Stimulated activated memory B cell treated with anti-CD40 and anti-IgM and Interleukin-4, amounts not matched to agents 10 μg/mL and 1 μg/mL and 100 μg/mL, for 72 hours (primary cell): Measurements from ENCODE around the gene PFDN2.
A peak's percentile ranks its signal among the peaks of the same experiment; 100 is the strongest.

Source experiments
- ATAC-seq: fragments of 150-1000 bp; cut with Tn5 transposase; 2 replicates; pipeline ENCODE4 v1.10.0; 2021
- H3K27ac Mint-ChIP-seq: one replicate; pipeline ENCODE4 v1.8.0; 2022; ENCODE audit warnings: mild to moderate bottlenecking, mixed read lengths
- H3K27me3 Mint-ChIP-seq: one replicate; pipeline ENCODE4 v1.8.0; 2022; ENCODE audit warnings: mixed read lengths
- H3K36me3 Mint-ChIP-seq: one replicate; pipeline ENCODE4 v1.8.0; 2022; ENCODE audit warnings: mixed read lengths
- H3K4me1 Mint-ChIP-seq: one replicate; pipeline ENCODE4 v1.8.0; 2022; ENCODE audit warnings: mixed read lengths
- H3K4me3 Mint-ChIP-seq: one replicate; pipeline ENCODE4 v1.8.0; 2022; ENCODE audit warnings: mild to moderate bottlenecking, moderate library complexity, mixed read lengths
- H3K9me3 Mint-ChIP-seq: one replicate; pipeline ENCODE4 v1.8.0; 2022; ENCODE audit warnings: mixed read lengths

Gene PFDN2

DNA sequence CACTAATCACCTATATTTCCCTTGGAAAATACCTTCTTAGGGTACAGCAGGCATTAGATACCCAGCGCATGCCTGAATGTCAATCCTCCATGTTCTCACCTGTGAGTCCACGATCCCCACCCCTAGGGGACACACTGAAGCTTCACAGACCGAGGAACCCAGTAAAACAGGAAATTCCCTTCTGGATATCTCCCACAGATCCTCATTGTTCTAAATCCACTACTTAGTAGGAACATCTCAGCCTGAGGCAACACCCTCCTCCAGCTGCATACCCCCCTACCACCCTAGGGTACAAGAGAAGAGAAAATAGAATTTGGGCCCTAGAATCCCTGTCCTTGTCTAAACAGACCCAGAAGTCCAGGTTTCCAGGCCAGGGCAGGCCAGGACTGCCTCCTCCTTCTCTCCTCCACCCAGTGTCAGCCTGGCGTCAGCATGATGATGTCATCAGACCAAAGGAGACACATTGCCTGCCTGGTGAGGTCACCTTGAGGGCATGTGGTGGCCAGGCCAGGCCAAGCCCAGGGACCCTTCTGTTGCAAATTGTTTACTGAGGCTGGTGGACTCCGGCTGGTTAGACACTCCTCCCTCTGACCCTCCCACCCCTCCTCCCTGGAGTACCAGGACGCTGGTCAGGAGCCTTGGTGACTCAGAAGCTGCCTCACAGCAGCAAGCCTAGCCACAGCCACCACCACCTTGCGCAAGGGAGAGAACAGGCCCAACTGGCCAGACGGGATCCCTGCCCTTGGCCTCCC lies 34.7 kb downstream of the PFDN2 start:
- Mint-ChIP-seq H3K36me3 (no peaks in the 10 kb centered on the region), H3K27ac (no peak overlapping the region), H3K9me3 (no peaks in the 10 kb centered on the region), H3K27me3 (peaks cover 10% of the 10 kb centered on the region), H3K4me3 (no peak overlapping the region), H3K4me1 (no peaks in the 10 kb centered on the region)
- no peak for ATAC-seq

DNA sequence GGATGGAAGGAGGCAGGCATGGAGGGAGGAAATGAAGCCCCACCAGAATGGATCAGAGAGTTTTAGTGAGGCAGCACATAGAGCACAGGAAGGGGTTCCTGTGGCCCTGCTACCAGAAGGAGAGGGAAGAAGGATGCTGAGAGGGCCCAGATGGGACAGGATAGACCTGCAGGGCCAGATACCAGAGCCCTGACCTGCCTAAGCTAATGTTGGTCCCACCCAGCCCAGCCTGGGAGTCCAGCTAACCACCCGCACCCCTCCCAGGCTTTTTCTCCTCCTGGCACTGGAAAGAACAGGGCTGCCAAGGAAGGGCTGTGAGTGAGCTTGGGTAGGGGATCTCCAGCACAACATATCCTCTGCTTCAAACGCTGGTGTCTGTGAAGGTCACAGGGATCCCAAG lies 35.4 kb downstream of the PFDN2 start:
- no peaks in the 10 kb centered on the region for H3K4me1 Mint-ChIP-seq
- H3K27ac Mint-ChIP-seq = no peak overlapping the region
- H3K4me3 Mint-ChIP-seq = no peak overlapping the region
- no peaks in the 10 kb centered on the region for H3K36me3 Mint-ChIP-seq
- H3K9me3 Mint-ChIP-seq = no peaks in the 10 kb centered on the region
- H3K27me3 Mint-ChIP-seq = peaks cover 10% of the 10 kb centered on the region
- no peak for ATAC-seq

DNA sequence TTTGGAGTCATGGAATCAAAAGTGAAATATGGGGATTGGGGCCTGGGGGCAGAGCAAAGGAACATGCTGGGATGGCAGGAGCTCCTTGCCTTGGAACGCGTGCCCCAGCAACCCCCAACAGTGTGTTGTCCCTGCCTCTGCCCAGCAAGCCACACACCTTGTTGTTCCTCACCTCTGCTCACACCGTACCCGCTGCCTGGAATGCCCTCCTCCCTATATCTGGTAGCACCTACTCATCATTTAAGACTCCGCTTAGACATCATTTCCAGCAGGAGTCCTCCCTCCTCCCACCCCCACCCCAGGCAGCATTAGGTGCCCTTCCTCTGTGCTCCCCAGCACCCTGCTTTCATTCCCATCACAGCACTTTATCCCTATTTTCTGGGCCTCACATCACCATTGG lies 36.3 kb downstream of the PFDN2 start:
- ATAC-seq = no peak
- Mint-ChIP-seq H3K4me1 (no peaks in the 10 kb centered on the region), H3K36me3 (no peaks in the 10 kb centered on the region), H3K27me3 (peaks cover 10% of the 10 kb centered on the region), H3K9me3 (no peaks in the 10 kb centered on the region), H3K4me3 (no peak overlapping the region), H3K27ac (no peak overlapping the region)

DNA sequence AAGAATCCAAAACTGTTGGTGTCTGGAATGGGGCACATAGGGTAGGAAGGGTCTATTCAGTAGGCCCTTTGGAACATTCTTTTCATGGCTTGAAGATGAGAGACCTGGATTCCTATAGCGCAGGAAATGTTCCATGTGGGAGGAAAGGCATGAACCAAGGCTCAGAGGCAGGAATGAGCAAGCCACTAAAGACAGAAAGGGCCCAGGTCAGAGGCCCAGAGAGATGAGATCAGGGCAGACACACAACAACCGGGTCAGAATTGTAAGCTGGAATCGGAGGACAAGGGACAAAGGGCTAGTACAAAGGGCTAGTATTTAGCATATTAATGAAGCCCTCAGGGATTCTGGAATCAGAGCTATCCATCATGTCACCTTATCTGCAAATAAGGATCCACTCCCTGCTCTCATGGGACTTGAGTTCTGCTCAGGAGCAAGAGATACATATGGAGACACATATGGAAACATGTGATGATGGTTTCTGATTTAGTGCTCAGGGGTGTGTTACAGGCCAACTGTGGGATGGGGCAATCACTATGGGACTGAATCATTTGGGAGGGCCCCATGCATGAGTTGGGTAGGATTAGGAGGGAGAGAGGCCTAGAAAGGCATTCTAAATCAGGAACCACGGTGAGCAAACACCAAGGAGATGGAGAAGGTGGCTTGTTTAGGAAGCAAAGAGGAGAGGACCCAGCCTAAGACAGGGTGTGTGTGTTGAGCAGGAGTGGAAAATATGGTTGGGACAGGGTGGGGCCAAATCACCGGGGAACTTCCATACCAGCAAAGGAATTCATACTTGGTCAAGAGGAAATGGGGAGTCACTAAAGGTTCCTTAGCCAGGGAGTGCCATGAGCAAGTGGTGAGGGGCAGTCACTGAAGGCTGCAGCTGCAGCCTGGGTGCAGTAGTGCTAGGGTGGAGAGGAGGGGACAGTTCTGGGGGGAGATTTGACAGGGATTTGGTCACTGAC lies 37.1 kb downstream of the PFDN2 start:
- H3K27ac Mint-ChIP-seq = no peak overlapping the region
- peaks cover 2% of the 10 kb centered on the region for H3K27me3 Mint-ChIP-seq
- H3K9me3 Mint-ChIP-seq = no peaks in the 10 kb centered on the region
- ATAC-seq = no peak
- H3K4me1 Mint-ChIP-seq = no peaks in the 10 kb centered on the region
- no peak overlapping the region for H3K4me3 Mint-ChIP-seq
- H3K36me3 Mint-ChIP-seq = no peaks in the 10 kb centered on the region

DNA sequence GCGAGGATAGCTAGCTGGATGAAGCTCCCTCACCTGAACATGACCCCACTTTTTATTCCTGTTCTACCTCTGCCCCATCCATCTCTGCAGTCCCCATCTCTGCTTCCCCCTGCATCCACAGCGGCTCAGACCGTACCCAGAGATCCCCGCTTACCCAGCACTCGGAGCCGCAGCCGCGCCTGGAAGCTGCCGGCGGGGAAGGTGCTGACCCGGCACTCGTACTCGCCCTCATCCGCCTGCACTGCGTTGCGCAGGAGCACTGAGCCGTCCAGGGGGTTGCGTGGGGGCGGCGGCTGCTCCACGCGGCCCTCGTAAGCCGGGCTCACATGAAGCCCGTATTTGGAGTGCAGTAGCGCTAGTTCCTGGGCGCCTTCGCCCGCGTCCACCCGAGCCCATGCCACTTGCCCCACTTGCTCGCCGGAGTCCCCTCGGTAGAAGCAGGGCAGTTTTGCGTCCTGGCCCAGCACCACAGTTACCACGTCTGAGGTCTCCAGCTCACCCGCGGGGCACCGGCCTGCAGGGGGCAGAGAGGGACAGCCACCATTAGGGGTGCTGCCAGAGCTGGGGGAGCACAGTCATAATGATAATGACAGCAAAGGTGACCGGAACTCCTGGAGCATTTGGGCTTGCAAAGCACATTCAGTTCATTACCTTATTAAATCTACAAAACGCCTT lies 38.3 kb downstream of the PFDN2 start:
- no peaks in the 10 kb centered on the region for H3K4me1 Mint-ChIP-seq
- H3K4me3 Mint-ChIP-seq = peak overlapping the region; percentile 44
- H3K27ac Mint-ChIP-seq = no peak overlapping the region
- no peak for ATAC-seq
- H3K9me3 Mint-ChIP-seq = no peaks in the 10 kb centered on the region
- H3K27me3 Mint-ChIP-seq = no peaks in the 10 kb centered on the region
- no peaks in the 10 kb centered on the region for H3K36me3 Mint-ChIP-seq

DNA sequence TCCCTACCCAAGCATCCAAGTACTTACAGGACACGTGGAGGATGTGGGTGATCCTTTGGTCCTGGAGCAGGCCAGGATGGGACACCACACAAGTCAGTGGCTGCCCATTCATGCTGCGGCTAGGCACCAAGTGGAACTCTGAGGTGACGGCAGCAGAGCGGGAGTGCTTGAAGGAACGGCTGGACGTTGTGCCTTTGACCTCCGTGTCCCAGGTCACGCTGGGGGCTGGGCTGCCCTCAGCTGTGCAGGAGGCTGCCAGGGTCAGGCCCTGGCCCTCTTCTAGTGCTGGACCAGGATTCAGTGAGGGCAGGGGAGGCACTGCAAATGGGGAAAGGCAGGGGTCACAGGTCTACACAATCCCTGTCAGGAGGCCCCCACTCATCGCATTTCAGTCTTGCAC lies 40.4 kb downstream of the PFDN2 start:
- ATAC-seq = no peak
- no peak overlapping the region for H3K4me3 Mint-ChIP-seq
- H3K4me1 Mint-ChIP-seq = no peaks in the 10 kb centered on the region
- H3K27me3 Mint-ChIP-seq = no peaks in the 10 kb centered on the region
- no peaks in the 10 kb centered on the region for H3K9me3 Mint-ChIP-seq
- no peaks in the 10 kb centered on the region for H3K36me3 Mint-ChIP-seq
- H3K27ac Mint-ChIP-seq = no peak overlapping the region

DNA sequence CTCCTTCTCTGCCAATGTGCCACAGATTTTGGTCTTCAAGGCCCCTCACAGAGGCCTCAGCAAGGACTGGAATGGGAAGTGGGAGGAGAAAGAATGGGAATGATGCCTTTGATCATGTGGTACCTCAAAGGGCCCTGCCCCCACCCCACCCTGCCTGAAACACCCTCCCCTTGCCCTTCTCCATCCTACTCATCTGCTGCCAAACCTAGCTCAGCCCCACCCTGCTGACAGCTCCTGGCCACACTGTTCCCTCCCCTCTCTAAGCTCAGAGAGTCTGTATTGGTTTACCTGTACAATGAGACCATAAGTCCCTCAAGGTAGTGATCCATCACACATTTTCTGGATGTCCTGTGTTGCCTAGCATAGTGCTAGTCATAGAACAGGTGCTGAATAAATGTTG lies 41.4 kb downstream of the PFDN2 start:
- no peaks in the 10 kb centered on the region for H3K27me3 Mint-ChIP-seq
- H3K36me3 Mint-ChIP-seq = no peaks in the 10 kb centered on the region
- no peak for ATAC-seq
- no peaks in the 10 kb centered on the region for H3K9me3 Mint-ChIP-seq
- no peak overlapping the region for H3K4me3 Mint-ChIP-seq
- H3K4me1 Mint-ChIP-seq = peaks cover 8% of the 10 kb centered on the region
- no peak overlapping the region for H3K27ac Mint-ChIP-seq

DNA sequence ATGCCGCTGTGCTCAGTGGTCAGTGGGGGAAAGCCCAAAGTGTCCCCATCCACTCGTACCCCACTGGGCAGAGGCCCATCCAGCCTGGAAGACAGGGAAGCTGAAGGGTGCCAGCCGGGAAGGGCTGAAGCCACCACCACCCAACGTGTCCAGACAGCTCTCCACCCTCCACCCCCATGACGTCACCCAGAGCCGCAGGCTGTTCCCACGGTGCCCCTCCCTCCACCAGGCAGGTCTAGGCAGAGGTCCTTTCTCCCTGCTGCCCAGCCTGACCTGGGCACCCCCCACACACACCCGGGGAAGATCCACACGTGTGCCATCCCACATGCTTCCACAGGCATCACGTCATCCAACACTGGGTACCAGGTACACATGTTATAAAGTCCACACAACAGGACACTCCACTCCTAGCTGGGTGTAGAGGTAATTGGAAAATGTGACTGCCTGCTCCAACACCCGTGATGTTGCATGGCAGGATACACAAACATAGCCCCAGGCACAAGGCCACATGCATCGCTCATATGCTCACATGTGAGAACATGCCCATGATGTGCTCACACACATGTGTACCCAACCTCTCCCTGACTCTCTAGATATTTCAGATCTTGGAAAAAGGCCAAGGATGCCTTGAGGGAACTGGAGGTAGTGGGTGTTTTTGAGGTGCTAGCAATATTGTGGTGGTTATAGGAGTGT lies 43.0 kb downstream of the PFDN2 start:
- Mint-ChIP-seq H3K4me1 (peaks cover 12% of the 10 kb centered on the region), H3K27ac (no peak overlapping the region)

DNA sequence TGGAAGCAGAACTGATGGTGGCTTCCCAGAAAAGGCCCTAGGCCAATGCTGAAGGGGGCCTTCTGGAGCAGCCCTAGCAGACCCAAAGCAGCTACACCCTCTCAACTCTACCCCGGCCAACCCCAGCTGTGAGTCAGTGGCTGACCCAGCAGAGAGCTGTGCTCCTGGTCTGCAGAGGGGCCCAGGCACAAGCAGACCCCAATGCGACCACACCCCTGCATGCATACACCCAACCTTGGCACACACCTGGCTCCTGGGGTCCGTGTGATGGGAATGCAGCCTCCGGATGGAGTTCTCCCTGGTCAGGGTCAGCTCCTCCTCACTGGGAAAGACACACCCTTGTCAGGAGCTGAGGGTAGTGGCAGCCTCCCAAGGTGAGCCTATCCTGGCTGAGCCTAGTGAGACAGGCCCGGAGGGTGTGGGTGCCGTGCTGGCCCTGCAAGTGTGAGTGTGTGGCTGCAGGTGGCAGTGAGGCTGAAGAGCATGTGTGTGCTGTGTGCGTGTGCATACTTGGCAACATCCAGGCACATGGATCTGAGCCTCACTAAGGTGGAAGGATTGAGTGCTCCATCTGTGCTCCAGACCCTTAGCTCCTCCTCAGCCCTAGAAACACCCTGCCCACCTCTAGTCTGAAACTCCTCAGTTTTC lies 44.2 kb downstream of the PFDN2 start:
- Mint-ChIP-seq H3K4me1 (peaks cover 12% of the 10 kb centered on the region), H3K4me3 (no peak overlapping the region), H3K27ac (no peak overlapping the region), H3K36me3 (peaks cover 12% of the 10 kb centered on the region), H3K27me3 (no peaks in the 10 kb centered on the region), H3K9me3 (no peaks in the 10 kb centered on the region)
- no peak for ATAC-seq

More for the DNA sequence above, 43.0 kb downstream of the PFDN2 start:
- H3K27me3 Mint-ChIP-seq = no peaks in the 10 kb centered on the region
- no peak for ATAC-seq
- no peaks in the 10 kb centered on the region for H3K36me3 Mint-ChIP-seq
- no peaks in the 10 kb centered on the region for H3K9me3 Mint-ChIP-seq
- no peak overlapping the region for H3K4me3 Mint-ChIP-seq

DNA sequence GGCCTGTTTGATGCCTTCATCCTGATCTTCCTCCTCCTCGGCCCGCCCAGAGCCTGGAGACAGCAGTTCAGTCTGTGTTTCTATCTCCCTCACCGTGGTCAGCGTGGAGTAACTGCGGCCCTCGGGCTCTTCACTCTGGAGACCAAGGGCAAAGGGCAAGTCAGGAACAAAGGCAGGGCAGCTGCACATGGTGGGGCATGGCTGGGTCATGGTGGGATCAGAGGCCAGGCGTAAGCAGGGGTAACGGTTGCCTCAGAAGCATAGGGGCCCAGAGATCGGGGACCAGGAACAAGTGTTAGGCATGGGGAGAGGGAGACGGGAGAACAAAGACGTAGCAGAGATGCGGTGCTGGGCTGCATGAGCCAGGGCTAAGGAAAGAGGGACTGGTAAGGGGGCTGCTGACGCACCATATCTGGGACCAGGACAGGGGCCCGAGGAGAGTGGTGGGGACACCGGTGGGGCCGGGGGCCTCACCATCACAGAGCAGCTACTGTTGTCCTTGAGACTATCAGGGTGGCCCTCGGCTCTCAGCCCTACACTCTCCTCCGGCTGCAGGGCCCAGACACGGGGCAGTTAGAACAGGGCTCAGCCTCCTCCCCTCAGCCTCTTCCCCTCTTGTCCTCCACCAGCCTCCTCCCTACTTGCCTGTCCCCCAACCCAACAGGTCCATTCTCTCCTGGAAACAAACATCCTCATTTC lies 44.9 kb downstream of the PFDN2 start:
- Mint-ChIP-seq H3K4me3 (no peak overlapping the region), H3K4me1 (peaks cover 19% of the 10 kb centered on the region), H3K36me3 (peaks cover 17% of the 10 kb centered on the region), H3K27me3 (no peaks in the 10 kb centered on the region), H3K27ac (no peak overlapping the region), H3K9me3 (no peaks in the 10 kb centered on the region)
- no peak for ATAC-seq

DNA sequence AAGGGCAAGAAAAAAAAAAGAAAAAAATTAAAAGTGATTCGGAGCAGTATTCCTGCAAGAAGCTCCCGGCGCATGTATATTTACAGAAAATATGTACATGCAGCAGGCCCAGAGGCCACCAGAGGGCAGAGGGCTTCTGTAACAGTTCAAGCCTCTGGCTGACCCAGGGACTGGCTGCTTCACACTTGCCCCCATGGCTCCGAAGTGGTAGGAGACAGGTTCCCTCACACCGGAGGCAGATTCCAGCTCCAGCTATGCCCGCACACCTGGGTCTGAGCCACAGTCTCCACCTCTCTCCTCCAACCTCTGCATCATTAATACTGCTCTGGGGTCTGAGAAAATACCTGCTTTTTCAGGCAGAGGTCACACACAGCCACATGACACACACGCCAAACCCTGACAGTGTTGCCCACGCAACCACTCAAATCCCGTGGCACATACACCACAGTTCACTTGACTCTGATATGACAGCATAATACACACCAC lies 45.9 kb downstream of the PFDN2 start:
- H3K36me3 Mint-ChIP-seq = peaks cover 25% of the 10 kb centered on the region
- no peaks in the 10 kb centered on the region for H3K27me3 Mint-ChIP-seq
- peaks cover 29% of the 10 kb centered on the region for H3K4me1 Mint-ChIP-seq
- no peak for ATAC-seq
- no peaks in the 10 kb centered on the region for H3K9me3 Mint-ChIP-seq
- peak overlapping the region; percentile 94 for H3K27ac Mint-ChIP-seq
- H3K4me3 Mint-ChIP-seq = no peak overlapping the region

DNA sequence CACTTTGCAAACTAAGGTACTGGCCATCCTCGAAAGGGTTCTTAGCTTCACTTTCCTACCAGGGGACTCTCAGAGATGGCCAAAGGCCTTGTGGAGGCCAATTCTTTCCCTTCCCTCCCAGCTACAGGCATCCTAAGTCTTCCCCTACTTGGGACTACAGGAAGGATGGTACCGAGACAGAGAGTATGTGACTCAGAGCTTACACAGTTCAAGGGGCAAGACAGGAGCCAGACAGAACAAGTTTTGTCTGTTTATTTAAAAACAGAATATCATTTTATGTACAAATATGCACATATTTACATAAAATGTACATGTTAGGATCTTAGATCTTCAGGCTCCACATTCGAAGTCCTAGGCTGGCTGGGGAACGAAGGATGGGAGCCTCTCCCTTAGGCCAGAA lies 47.1 kb downstream of the PFDN2 start:
- peaks cover 40% of the 10 kb centered on the region for H3K4me1 Mint-ChIP-seq

DNA sequence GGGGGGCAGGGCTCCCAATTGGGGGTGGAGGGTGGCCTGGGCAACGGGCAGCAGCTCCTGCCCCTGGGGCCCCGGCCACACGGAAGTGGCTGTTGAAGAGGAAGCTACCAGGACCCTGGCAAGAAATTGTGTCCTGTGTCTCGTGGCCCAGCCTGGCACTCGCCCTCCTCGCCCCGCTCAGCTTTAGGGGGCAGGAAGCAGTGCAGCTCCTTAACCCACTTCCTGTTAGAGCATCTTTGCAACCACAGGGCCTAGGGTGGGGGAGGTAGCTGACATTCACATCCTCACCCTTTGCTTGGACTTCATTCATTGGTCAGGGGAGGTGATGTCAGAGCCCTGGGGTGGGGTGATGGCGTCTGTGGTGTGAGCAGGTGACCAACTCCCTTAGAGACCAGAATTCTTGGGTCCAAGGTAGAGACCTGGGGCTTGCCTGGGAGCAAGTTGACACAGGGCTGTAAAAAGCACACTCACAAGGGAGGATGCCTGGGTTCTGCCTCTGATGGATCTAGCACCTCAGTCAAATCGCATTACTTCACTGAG lies 48.0 kb downstream of the PFDN2 start, which contains the start of gene ARHGAP30:
ARHGAP30 (minus strand) TSS at position 161 of the 540 bp plus-strand sequence. CDS start 267 bp downstream, outside the sequence.
- H3K36me3 Mint-ChIP-seq = peaks cover 32% of the 10 kb centered on the region
- H3K27me3 Mint-ChIP-seq = no peaks in the 10 kb centered on the region
- H3K9me3 Mint-ChIP-seq = no peaks in the 10 kb centered on the region
- H3K4me1 Mint-ChIP-seq = peaks cover 48% of the 10 kb centered on the region
- peak within 1 kb of the TSS; percentile 94 for H3K27ac Mint-ChIP-seq
- peak within 1 kb of the TSS; percentile 93 for H3K4me3 Mint-ChIP-seq
- ATAC-seq = peak; percentile 95

More for the DNA sequence above, 47.1 kb downstream of the PFDN2 start:
- ATAC-seq = no peak
- no peaks in the 10 kb centered on the region for H3K9me3 Mint-ChIP-seq
- H3K27me3 Mint-ChIP-seq = no peaks in the 10 kb centered on the region
- peaks cover 31% of the 10 kb centered on the region for H3K36me3 Mint-ChIP-seq
- peak overlapping the region; percentile 94 for H3K27ac Mint-ChIP-seq
- H3K4me3 Mint-ChIP-seq = no peak overlapping the region
